GM12878 (cell line): ENCODE results near the gene DISC1. TPM values are rescaled to one million over a fixed set of nuclear protein-coding genes. Genes with fewer than 3 reads are reported as not detected.

Source experiments
- ATF7 ChIP-seq: fragments of 450-650 bp; IDR thresholded peaks from 2 replicates; pipeline ENCODE4 v1.6.1; 2016; ENCODE audit warnings: low read depth, mild to moderate bottlenecking
- BRCA1 ChIP-seq: IDR thresholded peaks from 2 replicates; pipeline ENCODE4 v1.6.1; 2011; ENCODE audit warnings: low read depth, low read length, improper control_type of control experiment
- CHD4 ChIP-seq: fragments of 200-600 bp; sonication (generic); IDR thresholded peaks from 2 replicates; pipeline ENCODE4 v1.6.1; 2016; ENCODE audit warnings: mild to moderate bottlenecking
- GATAD2B ChIP-seq: fragments of 450-650 bp; conservative IDR thresholded peaks from 2 replicates; pipeline ENCODE4 v1.6.1; 2017; ENCODE audit warnings: low read depth, mild to moderate bottlenecking, moderate library complexity
- IRF4 ChIP-seq: IDR thresholded peaks from 2 replicates; pipeline ENCODE4 v1.6.1; 2011; ENCODE audit warnings: low read depth, low read length
- MEF2B ChIP-seq: fragments of 450-650 bp; IDR thresholded peaks from 2 replicates; pipeline ENCODE4 v1.6.1; 2018; ENCODE audit warnings: mild to moderate bottlenecking, moderate library complexity; ENCODE audit not compliant: partially characterized antibody, poor library complexity, severe bottlenecking
- NBN ChIP-seq: fragments of 450-650 bp; IDR thresholded peaks from 2 replicates; pipeline ENCODE4 v1.6.1; 2016
- NFYB ChIP-seq: IDR thresholded peaks from 2 replicates; pipeline ENCODE4 v1.6.1; 2011; ENCODE audit warnings: low read depth, mild to moderate bottlenecking, low read length, improper control_type of control experiment, moderate library complexity; ENCODE audit not compliant: insufficient read depth
- NKRF ChIP-seq: fragments of 450-650 bp; conservative IDR thresholded peaks from 2 replicates; pipeline ENCODE4 v1.6.1; 2017; ENCODE audit warnings: mild to moderate bottlenecking, moderate library complexity
- PAX5 ChIP-seq: IDR thresholded peaks from 2 replicates; pipeline ENCODE4 v1.6.1; 2011; ENCODE audit warnings: low read depth, low read length, borderline replicate concordance
- POLR2A ChIP-seq: IDR thresholded peaks from 2 replicates; pipeline ENCODE4 v1.6.1; 2011; ENCODE audit warnings: low read depth, mild to moderate bottlenecking, low read length
- SMAD5 ChIP-seq: IDR thresholded peaks from 2 replicates; pipeline ENCODE4 v1.6.1; 2016; ENCODE audit warnings: antibody characterized with exemption, low read depth
- SPI1 ChIP-seq: IDR thresholded peaks from 2 replicates; pipeline ENCODE4 v1.6.1; 2011; ENCODE audit warnings: low read depth, mild to moderate bottlenecking, low read length, moderate library complexity, borderline replicate concordance; ENCODE audit not compliant: insufficient read depth
- SRF ChIP-seq, 2 experiments: IDR thresholded peaks; 2 replicates each; pipeline ENCODE4 v1.6.1; 2011; ENCODE audit warnings: low read depth in 2 of 2, low read length in 2 of 2, mild to moderate bottlenecking in 1 of 2, moderate library complexity in 1 of 2
- polyA plus RNA-seq, 11 experiments: library from polyadenylated mRNA; depleted of rRNA in 4 of 11; unstranded in 6 of 11; stranded (reverse) in 5 of 11; fragments of >200 nt; fragmentation: Nextera tagmentation in 4 of 11; fragmentation: Illumina TruSeq in 1 of 11; extraction: Ambion mirVana in 4 of 11; extraction: Trizol in 1 of 11; gene quantifications; 1 replicate in 1 of 11; 2 replicates in 10 of 11; pipeline versions ENCODE4 v1.2.1 to v1.2.3, GENCODE V29; 2011 to 2016; ENCODE audit warnings: inconsistent platforms in 2 of 11, missing spikeins in 2 of 11, low read depth in 1 of 11
- total RNA-seq, 4 experiments: library from RNA; depleted of rRNA in 3 of 4; stranded (reverse); fragments of >200 nt in 3 of 4; fragmentation: Illumina TruSeq in 1 of 4; extraction: Trizol in 1 of 4; gene quantifications; 2 replicates each; pipeline versions ENCODE4 v1.2.1 to v1.2.3, GENCODE V29; 2013 to 2021
- TF ChIP-seq, protein P1 (sequence below): fragments of 450-650 bp; formaldehyde crosslinking; IDR thresholded peaks from 2 replicates; pipeline ENCODE4 v1.4.0; 2022; ENCODE audit warnings: mild to moderate bottlenecking, moderate library complexity

The DISC1 gene
- total and polyA plus RNA-seq, 10 of the 15 experiments (the other 5 are each of a cell fraction or from before 2014, with no cell fraction given), result 0.05 to 0.72 (median 0.19) TPM; not detected in 1

- TF ChIP-seq NFYB (no peak), PAX5 (no peak), BRCA1 (no peak), POLR2A (no peak), IRF4 (no peak), SRF (IDR thresholded peaks at IDR 0.05; ENCODE audit: low read depth in 2 of 2, low read length in 2 of 2) (no peak), NBN (no peak), GATAD2B (no peak), CHD4 (no peak), NKRF (no peak), MEF2B (no peak), SMAD5 (no peak), ATF7 (no peak), SPI1 (no peak)
- TF ChIP-seq, protein P1, sequence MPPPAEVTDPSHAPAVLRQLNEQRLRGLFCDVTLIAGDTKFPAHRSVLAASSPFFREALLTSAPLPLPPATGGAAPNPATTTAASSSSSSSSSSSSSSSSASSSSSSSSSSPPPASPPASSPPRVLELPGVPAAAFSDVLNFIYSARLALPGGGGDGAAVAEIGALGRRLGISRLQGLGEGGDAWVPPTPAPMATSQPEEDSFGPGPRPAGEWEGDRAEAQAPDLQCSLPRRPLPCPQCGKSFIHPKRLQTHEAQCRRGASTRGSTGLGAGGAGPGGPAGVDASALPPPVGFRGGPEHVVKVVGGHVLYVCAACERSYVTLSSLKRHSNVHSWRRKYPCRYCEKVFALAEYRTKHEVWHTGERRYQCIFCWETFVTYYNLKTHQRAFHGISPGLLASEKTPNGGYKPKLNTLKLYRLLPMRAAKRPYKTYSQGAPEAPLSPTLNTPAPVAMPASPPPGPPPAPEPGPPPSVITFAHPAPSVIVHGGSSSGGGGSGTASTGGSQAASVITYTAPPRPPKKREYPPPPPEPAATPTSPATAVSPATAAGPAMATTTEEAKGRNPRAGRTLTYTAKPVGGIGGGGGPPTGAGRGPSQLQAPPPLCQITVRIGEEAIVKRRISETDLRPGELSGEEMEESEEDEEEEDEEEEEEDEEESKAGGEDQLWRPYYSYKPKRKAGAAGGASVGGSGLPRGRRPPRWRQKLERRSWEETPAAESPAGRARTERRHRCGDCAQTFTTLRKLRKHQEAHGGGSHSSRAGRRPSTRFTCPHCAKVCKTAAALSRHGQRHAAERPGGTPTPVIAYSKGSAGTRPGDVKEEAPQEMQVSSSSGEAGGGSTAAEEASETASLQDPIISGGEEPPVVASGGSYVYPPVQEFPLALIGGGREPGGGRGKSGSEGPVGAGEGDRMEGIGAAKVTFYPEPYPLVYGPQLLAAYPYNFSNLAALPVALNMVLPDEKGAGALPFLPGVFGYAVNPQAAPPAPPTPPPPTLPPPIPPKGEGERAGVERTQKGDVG (CRISPR knock-in tag), result no peak
These were observed 5.5 kb downstream of the DISC1 start (continued) for GRCh38 chr1:231632119-231632518.
